Breast epithelium (tissue), 3 donors: Measurements from ENCODE around the gene TMED4.

Source experiments
- CTCF ChIP-seq, 3 donors: fragments of 450-650 bp; IDR thresholded peaks; one replicate each; pipeline ENCODE4 v1.5.1; 2016 to 2017; ENCODE audit warnings: antibody characterized with exemption in 3 of 3, mild to moderate bottlenecking in 3 of 3, moderate library complexity in 3 of 3
- POLR2AphosphoS5 ChIP-seq, 3 donors: sonication (generic); formaldehyde crosslinking; IDR thresholded peaks; one replicate each; pipeline ENCODE4 v1.6.1; 2017; ENCODE audit warnings: antibody characterized with exemption in 3 of 3

GRCh38 chr7:44621750-44622103 lies 39.7 kb upstream of the TMED4 start:
- no peak for TF ChIP-seq CTCF (IDR thresholded peaks at IDR 0.05)
- no peak for TF ChIP-seq POLR2AphosphoS5 (IDR thresholded peaks at IDR 0.05)
